ENCODE data around the gene DNAH14. TPM values are rescaled to one million over a fixed set of nuclear protein-coding genes. Genes with fewer than 3 reads are reported as not detected.

DNAH14 gene
- total RNA-seq, 2 donors from 2014 or later = 2.6 TPM; not detected in 1

- Histone ChIP-seq H3K4me1 (ENCODE audit: control insufficient read depth in 1 of 2, low read depth in 2 of 2) (no peaks in the 10 kb centered on the region), H3K27ac (no peak overlapping the region), H3K9me3 (no peaks in the 10 kb centered on the region), H3K27me3 (replicated peaks; ENCODE audit: insufficient read depth) (no peaks in the 10 kb centered on the region), H3K36me3 (no peaks in the 10 kb centered on the region), H3K4me3 (no peak overlapping the region)
- ATAC-seq (ENCODE audit: insufficient number of reproducible peaks, low FRiP score, low read depth) = no peak
- DNase-seq (ENCODE audit: low spot score) = no peak
- TF ChIP-seq, protein P1, sequence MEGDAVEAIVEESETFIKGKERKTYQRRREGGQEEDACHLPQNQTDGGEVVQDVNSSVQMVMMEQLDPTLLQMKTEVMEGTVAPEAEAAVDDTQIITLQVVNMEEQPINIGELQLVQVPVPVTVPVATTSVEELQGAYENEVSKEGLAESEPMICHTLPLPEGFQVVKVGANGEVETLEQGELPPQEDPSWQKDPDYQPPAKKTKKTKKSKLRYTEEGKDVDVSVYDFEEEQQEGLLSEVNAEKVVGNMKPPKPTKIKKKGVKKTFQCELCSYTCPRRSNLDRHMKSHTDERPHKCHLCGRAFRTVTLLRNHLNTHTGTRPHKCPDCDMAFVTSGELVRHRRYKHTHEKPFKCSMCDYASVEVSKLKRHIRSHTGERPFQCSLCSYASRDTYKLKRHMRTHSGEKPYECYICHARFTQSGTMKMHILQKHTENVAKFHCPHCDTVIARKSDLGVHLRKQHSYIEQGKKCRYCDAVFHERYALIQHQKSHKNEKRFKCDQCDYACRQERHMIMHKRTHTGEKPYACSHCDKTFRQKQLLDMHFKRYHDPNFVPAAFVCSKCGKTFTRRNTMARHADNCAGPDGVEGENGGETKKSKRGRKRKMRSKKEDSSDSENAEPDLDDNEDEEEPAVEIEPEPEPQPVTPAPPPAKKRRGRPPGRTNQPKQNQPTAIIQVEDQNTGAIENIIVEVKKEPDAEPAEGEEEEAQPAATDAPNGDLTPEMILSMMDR (IDR thresholded peaks at IDR 0.05) = no peak
Measured at GRCh38 chr1:225347123-225347683, 417.7 kb downstream of the DNAH14 start.

DNA sequence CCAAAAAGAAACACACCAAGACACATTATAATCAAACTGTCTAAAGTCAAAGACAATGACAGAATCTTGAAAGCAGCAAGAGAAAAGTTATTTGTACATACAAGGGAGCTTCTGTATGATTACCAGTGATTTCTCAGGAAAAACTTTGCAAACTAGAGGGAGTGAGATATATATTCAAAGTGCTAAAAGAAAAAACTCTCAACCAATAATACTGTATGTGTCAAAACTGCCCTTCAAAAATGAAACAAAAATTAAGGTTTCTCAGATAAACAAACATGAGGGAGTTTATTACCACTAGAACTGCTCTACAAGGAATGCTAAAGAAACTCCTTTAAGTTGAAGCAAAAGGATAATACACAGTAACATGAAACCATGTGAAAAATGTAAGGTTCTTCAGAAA lies 418.9 kb downstream of the DNAH14 start:
- H3K9me3 ChIP-seq = no peaks in the 10 kb centered on the region
- H3K36me3 ChIP-seq = no peaks in the 10 kb centered on the region
- no peaks in the 10 kb centered on the region for H3K4me1 ChIP-seq (ENCODE audit: control insufficient read depth in 1 of 2, low read depth in 2 of 2)
- TF ChIP-seq, protein P1 (IDR thresholded peaks at IDR 0.05) = no peak
- no peak for ATAC-seq (ENCODE audit: insufficient number of reproducible peaks, low FRiP score, low read depth)
- no peak overlapping the region for H3K4me3 ChIP-seq
- no peak overlapping the region for H3K27ac ChIP-seq
- no peaks in the 10 kb centered on the region for H3K27me3 ChIP-seq (replicated peaks; ENCODE audit: insufficient read depth)
- no peak for DNase-seq (ENCODE audit: low spot score)

- Histone ChIP-seq H3K27me3 (replicated peaks; ENCODE audit: insufficient read depth) (no peaks in the 10 kb centered on the region), H3K27ac (no peak overlapping the region)
- no peak for ATAC-seq (ENCODE audit: insufficient number of reproducible peaks, low FRiP score, low read depth)
Measured at GRCh38 chr1:225349826-225350225, 420.4 kb downstream of the DNAH14 start.

GRCh38 chr1:225350872-225351271 lies 421.4 kb downstream of the DNAH14 start:
- no peaks in the 10 kb centered on the region for H3K9me3 ChIP-seq
- DNase-seq (ENCODE audit: low spot score) (no peak), ATAC-seq (ENCODE audit: insufficient number of reproducible peaks, low FRiP score, low read depth) (no peak)
- no peaks in the 10 kb centered on the region for H3K27me3 ChIP-seq (replicated peaks; ENCODE audit: insufficient read depth)
- H3K27ac ChIP-seq = no peak overlapping the region
- no peak overlapping the region for H3K4me3 ChIP-seq
- TF ChIP-seq, protein P1 (IDR thresholded peaks at IDR 0.05) = no peak
- no peaks in the 10 kb centered on the region for H3K36me3 ChIP-seq
- no peaks in the 10 kb centered on the region for H3K4me1 ChIP-seq (ENCODE audit: control insufficient read depth in 1 of 2, low read depth in 2 of 2)

More at GRCh38 chr1:225349826-225350225, 420.4 kb downstream of the DNAH14 start:
- TF ChIP-seq, protein P1 (IDR thresholded peaks at IDR 0.05) = no peak
- Histone ChIP-seq H3K4me3 (no peak overlapping the region), H3K36me3 (no peaks in the 10 kb centered on the region), H3K4me1 (ENCODE audit: control insufficient read depth in 1 of 2, low read depth in 2 of 2) (no peaks in the 10 kb centered on the region), H3K9me3 (no peaks in the 10 kb centered on the region)
- no peak for DNase-seq (ENCODE audit: low spot score)

DNA sequence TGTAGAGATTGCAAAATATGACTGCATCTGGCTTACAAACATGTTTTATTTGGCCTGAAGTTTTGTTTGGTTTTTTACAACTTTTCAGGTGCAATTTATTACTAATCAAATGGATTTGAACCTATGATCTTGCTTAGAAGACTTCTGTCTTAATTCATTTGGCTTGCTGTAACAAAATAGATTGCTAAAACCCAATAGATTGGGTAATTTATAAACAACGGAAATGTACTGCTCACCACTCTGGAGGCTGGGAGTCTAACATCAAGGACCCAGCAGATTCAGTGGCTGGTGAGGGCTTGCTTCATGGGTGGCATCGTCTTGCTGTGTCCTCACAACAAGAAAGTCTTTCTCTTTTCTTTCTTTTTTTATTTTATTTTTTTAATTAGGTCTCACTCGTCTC lies 425.4 kb downstream of the DNAH14 start:
- no peaks in the 10 kb centered on the region for H3K27me3 ChIP-seq (replicated peaks; ENCODE audit: insufficient read depth)
- DNase-seq (ENCODE audit: low spot score) = no peak
- no peak for ATAC-seq (ENCODE audit: insufficient number of reproducible peaks, low FRiP score, low read depth)
- no peaks in the 10 kb centered on the region for H3K4me1 ChIP-seq (ENCODE audit: control insufficient read depth in 1 of 2, low read depth in 2 of 2)
- H3K27ac ChIP-seq = no peak overlapping the region
- TF ChIP-seq, protein P1 (IDR thresholded peaks at IDR 0.05) = no peak
- no peaks in the 10 kb centered on the region for H3K36me3 ChIP-seq
- H3K9me3 ChIP-seq = no peaks in the 10 kb centered on the region
- H3K4me3 ChIP-seq = no peak overlapping the region

Measured in thoracic aorta (tissue), 2 donors.